GM18861 (cell line): ENCODE measurements around the gene PRSS50.
"Not testable (repeated sequence)": the region's sequence is repeated elsewhere in the genome, so short reads cannot be mapped to it uniquely, and the experiment has no call there.

Experiments
- ATAC-seq: cut with Tn5 transposase; IDR thresholded peaks from one replicate; pipeline ENCODE4 v1.9.1; 2021; ENCODE audit not compliant: unreplicated experiment

Gene PRSS50, protein sequence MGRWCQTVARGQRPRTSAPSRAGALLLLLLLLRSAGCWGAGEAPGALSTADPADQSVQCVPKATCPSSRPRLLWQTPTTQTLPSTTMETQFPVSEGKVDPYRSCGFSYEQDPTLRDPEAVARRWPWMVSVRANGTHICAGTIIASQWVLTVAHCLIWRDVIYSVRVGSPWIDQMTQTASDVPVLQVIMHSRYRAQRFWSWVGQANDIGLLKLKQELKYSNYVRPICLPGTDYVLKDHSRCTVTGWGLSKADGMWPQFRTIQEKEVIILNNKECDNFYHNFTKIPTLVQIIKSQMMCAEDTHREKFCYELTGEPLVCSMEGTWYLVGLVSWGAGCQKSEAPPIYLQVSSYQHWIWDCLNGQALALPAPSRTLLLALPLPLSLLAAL

DNA sequence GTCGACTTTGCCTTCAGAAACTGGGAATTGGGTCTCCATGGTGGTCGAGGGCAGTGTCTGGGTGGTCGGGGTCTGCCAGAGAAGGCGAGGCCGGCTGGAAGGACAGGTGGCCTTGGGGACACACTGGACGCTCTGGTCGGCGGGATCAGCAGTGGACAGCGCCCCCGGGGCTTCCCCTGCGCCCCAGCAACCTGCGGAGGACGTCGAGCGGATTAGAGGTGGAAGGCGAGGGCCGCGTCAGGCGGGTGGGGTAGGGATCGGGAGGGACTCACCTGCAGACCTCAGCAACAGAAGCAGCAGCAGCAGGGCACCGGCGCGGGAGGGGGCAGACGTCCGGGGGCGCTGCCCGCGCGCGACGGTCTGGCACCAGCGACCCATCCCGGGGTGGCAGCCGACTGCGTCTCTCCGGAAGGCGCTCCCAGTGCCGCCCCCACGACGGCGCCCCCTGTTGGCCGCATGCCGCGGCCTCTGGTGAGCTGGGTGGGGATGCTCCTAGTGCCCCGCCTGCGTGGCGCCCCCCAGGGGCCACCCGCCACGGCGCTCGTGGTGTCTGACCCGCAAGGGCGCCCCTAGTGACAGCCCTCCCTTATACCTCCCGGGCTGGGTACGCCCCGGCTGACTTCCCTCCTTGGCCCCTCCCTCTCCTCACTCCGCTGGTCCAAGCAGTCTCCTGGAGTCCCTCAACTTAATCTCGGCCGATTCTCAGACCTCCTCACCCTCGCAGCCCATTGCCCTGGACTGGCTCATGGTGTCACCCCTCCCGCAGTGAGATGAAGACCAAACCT, at the start of gene PRSS50:
Gene PRSS50 (minus strand): TSS at position 423 of the 785 bp plus-strand sequence. CDS start 45 bp downstream, at position 378.
- ATAC-seq = no peak

DNA sequence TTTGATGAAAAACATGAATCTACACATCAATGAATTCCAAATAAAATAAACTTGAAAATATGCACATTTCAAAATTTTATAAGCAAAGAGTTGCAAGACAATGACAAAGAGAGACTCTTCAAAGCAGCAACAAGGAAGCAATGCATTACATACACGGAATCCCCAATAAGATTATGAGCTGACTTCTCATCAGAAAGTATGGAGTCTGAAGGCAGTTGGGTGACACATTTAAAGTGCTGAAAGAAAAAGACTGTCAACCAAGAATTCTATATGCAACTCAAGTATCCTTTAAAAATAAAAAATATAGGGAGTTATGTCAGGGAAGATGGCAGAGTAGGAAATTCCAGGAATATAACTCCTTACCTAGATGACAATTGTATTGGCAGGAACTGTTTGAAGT, 46.5 kb upstream of the PRSS50 start:
- ATAC-seq = no peak

DNA sequence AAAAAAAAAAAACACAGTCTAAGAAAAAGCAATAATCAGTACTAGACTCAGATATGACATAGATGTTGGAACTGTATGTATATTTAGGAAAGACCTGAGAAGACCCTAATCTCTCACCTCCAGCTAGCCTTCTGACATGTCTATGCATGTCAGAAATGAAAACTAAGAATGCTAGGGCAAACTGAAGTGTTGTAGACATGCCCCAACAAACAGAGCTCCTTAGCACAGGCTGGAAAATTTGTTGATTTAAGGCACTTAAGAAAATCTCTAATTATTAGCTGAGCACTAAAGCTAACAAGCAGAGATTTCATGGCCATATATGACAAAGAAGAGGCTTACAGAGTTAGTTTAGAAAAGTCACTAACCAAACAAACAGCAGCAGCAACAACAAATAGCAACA, 45.5 kb upstream of the PRSS50 start:
- no peak for ATAC-seq

DNA sequence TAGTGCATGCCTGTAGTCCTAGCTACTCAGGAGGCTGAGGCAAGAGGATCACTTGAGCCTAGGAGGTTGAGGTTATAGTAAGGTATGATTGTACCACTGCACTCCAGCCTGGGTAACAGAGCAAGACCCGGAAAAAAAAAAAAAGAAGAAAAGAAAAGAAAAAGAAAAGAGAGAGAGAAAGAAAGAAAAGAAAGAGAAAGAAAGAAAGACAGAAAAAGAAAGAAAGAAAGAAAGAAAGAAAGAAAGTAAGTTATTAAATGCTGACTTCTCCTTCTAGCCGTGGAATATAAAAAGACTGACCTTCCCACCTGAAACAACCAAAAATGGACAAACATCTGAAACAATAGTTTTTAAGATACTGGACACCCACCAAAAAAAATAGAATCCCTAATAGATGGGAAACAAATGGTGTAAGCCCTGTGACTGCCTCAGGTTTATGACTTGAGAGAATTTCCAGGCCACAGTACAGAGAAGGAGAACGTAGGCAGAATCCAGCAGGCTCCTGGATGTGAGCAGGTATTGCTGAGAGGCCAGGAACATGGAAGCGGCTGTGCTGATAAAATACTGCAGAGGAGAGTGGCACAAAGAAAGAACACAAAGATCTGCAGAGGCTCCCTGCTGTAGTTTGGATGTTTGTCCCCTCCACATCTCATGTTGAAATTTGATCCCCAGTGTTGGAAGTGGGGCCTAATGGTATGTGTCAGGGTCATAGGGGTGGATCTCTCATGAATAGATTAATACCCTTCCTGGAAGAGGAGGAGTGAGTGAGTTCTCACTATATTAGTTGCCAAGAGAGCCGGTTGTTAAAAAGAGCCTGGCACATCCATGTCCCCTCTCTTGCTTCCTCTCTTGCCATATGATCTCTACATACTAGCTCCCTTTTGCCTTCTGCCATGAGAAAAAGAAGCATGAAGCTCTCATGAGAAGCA, 41.8 kb upstream of the PRSS50 start:
- no peak for ATAC-seq

DNA sequence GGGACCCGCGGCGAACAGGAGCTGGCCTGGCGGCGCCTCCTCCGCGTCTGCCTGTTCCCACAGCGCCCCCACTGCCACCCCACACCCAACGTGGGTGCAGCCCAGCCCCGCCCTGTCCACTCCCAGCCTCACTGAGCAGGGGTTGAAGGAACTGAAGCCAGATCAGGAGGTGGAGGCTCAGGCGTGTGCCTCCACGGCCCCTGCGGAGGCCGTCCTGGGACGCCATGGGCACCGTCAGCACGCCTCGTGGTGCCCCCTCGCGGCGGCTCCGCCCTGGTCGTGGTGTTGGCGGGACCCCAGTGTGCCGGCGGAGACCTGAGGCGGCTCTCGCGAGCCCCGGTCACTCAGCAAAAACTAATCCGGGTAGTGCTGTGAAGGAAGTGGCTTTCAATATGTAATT, 39.0 kb upstream of the PRSS50 start:
- ATAC-seq = no peak

DNA sequence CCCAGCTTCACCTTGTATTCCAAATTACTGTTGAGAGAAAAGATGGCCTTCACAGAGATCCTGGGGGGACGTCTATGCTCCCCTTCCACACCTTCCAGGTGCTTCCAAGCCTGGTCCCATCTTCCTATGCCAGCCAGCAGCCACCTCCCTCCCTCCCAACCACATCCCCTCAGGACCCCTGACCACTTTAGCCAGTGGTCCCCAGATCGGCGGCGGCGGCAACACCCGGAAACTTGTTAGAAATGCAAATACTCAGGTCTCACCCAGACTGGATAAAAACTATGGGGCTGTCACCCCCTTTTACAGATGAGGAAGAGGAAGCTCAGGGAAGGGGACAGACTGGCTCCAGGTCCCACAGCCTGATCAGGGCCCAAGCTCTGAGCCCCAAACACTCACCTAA, 38.0 kb upstream of the PRSS50 start:
- no peak for ATAC-seq

DNA sequence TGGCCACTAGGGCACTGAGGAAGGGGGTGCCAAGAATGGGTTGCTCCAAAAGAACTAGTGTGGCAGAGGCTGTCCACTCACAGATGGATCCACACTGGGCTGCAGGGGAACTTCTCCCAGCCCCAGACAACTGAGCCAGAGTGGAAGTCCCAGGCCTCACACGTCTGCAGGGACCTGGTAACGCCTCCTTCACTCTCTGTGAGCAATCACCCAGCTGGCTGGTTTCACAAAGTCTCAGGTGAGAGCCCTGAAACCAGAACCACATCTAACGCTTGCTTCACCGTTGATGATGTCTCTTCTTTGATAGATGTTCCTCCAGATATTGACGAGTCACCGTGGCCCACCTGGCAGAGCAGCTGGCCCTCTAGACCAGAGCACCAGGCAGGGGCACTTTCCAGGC, 35.5 kb upstream of the PRSS50 start:
- ATAC-seq = not testable (repeated sequence)

DNA sequence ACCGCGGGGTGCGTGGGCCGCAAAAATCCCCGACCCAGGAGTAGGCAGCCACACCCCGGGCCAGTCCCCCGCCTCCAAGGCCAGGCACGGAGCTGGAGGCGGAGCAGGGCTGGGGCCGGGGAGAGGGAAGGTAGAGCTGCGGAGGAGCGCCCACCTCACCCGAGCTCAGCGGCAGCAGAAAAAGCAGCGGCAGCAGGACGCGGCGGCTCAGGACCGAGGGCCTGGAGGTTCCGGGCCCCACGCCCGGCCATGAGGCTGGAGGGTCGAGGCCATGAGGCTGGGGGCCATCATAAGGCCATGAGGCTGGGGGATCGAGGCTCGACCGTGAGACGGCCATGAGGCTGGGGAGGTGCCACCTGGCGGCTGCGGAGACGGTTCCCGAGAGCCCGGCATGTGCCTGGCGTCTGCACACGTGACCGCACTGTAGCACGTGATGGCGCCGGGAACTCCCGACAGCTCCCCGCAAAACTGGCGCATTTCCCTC, 32.9 kb upstream of the PRSS50 start:
- ATAC-seq = no peak

DNA sequence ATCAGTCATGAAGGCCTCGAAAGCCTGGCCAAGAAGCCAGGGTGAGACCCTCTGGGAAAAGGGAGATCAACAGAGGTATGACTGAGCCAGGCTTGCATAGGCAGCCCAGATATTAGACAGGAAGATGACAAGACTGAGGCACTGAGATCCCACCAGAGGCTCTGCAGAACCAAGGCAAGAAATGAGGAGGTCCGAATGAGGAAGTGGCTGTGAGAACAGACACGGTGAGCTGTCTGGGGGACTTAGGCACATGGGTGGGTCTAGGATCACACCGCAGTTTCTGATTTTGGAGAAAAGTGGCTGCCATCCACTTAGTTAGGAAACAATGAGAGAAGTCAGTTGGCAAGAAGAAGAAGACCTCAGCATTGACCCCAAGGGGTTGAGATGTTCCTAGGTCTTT, 31.5 kb upstream of the PRSS50 start:
- no peak for ATAC-seq

DNA sequence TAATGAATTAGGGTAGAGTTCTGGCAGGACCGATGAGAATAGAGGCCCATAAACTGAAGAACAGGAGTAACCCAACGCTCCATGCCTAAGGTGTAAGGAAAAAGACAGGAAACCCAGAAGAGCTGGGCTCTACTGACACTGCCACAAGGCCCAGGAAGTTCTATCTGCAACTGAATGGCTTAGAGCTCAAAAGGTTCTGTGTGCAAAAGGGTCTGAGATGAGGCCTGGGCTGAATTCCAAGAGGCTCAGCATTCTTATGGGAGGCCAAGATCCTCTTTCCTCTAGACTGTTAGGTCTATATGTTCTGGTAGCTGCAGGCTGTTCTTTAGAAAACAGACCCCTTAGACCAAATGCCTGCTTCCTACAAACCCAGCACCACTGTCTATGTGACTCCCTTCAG, 30.5 kb upstream of the PRSS50 start:
- no peak for ATAC-seq

DNA sequence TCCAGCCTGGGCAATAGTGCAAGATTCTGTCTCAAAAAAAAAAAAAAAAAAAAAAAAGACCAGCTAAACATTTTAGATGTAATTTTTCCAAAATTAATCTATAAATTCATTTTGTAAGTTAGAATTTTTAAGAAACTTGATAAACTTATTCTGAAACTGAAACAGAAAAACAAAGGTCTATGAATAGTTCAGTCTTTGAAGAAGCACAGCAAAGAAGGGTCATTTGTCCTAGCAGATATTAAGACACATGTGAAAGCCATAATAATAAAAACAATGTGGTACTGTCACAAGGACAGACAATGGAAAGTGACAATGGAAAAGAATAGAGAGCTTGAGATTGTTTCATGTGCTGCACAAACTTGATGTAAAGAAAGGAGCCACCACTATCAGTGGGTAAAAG, 29.0 kb upstream of the PRSS50 start:
- ATAC-seq = no peak

DNA sequence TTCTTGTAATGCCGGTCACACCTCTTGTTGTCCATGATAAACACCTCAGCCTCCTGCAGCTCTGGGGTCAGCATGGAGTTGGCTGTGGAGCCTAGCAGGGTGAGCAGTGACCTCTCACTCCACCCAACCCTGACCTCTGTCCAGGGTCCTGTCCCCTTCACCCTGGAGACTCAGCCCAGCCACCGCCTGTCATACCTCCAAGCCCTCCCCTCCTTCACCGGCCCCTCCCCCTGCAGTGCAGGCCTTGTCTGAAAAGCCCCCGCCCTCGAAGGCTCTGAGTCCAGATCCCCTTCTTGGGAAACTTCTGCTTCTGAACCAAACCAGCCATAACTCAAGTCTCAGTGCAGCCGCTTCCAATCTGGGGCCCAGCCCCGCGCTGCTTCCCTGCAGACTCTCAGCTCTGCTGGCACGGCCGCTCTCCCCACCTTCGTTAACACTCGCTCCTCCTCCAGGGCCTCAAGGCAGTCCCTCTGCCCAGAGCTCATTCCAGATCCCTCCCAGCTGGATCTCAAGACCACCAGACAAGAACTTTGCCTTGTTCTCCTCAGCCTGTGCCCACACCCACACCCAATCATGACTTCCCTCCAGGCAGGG, 25.4 kb upstream of the PRSS50 start:
- ATAC-seq = no peak

DNA sequence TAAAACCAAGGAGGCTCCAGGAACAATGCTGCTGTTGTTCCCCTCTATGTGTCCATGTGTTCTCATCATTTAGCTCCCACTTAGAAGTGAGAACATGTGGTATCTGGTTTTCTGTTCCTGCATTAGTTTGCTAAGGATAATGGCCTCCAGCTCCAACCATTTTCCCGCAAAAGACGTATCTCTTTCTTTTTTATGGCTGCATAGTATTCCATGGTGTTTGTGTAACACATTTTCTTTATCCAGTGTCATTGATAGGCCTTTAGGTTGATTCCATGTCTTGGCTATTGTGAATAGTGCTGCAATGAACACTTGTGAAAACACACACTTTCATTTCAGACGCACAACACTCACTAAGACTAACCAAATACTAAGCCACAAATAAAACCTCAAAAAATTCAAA, 21.9 kb upstream of the PRSS50 start:
- not testable (repeated sequence) for ATAC-seq

DNA sequence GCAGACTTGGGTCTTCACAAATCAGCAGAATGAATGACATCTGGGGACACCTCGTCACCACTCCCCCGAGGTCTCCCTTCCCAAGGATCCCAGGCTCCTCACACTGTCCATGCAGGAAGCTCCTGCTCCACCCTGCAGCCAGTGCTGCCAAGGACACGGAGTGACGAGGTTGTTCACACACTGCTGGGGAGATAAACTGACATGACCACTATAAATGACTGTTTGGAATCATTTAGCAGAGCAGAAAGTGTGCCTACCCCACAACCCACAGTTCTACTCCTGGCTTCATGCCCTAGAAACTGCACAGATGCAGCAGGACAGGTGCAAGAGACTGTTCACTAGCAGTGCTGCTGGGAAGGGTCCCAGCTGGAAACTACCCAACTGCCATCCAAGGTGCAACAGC, 19.7 kb upstream of the PRSS50 start:
- no peak for ATAC-seq

DNA sequence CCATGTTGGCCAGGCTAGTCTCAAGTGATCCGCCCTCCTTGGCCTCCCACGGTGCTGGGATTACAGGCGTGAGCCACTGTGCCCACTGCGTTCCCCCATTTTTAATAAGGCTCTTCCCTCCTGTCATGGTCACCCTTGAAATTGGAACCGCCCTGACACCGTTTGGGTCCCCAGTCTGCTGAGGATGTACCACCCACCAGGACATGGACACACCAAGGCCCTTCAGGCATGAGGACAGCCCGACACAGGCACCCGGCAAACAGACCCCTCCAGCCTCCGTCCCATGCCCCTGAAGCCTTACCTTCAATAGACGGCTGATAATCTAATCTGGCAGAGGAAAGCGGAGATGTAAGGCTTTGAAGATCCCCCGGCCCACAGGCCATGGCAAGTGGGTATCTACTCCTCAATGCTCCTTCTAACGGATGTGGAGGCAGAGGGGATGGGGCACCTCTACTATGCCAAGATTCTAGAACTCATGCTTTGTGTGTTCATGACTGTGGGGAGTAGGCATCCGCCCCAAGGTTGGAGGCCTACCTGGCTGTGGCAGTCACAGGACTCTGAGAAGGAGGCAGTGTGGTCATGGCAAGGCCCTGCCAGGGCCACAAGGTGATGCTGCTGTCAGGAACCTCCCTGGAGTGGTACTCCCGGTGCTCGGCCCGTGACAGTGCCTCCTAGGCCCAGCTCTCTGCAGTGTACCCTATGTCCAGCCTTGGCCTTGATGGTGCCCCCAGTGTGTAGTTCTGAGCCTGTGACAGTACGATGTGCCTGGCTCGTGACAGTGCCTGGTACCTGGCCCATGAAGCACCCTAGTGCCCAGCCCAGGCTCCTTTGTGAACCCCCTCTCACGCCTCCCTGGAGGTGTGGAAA, 18.6 kb upstream of the PRSS50 start:
- no peak for ATAC-seq

DNA sequence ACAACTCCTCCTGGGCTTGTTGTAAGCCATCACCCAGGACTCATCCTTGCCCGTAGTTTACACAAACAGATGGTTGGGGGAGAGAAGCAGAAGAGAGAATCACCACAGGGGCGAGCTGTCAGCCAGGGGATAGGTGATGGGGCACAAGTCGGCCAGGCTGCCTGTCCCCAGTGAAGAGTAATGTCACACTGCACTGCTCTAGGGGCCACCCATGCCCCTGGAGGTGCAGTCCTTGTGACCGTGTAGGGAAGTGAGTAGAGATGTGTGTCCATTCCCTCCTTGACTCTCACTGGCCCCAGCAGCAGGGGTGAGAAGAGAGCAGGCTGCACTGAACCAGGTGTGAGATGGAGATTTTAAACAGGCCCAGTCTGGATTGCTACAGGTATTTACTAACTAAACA, 17.1 kb upstream of the PRSS50 start:
- ATAC-seq = no peak

DNA sequence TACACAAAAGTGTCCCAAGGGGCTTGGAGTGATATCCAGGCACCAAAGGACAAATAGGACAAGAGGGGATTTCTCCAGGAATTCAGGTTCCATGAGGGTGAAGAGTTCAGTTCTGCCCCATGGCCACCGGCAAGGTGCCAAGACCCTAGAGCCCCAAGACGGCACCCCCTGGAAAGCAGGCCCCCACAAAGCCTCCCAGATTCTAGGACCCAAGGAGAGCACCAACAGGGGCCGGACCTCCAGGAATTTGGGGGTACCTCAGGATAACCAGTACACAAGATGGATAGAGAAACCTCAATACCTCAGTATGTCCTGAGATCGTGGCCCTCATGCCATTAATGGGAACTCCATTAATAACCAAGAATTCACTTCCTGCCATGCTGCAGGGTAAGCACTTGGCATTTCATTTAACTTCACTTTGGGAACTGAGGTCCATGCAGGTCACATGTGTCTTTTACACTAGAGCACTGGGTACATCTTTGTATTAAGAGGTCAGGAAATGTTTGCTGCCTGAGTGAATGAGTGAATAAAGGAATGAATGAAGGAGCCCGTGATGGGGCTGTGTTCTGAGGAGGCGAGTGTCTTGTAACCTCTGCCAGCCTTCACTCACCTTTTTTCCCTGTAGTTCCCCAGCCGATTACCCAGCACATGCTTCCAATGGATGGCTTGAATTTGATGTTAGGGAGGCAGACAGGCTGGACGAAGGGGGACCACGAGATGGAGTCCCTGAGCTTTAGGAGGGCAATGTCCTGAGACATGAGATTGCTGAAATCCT, 15.5 kb upstream of the PRSS50 start:
- ATAC-seq = no peak

DNA sequence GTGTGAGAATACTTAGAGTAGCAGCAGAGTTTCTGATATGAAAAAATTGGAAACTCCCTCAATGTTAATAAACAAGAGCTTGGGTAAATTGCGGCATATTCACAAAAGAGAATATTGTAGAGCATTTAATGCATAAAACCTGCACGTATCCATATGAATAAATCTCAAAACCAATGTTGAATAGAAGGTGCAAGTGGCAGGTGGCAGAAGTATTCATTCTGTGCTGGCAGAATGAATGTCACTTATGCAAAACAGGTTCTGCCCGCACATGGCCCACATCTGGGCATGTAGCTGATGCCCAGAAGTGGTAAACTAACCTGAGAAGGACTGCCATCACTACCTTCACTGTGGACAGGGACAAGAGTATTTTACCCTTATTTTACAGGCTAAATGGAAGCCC, 14.1 kb upstream of the PRSS50 start:
- no peak for ATAC-seq

DNA sequence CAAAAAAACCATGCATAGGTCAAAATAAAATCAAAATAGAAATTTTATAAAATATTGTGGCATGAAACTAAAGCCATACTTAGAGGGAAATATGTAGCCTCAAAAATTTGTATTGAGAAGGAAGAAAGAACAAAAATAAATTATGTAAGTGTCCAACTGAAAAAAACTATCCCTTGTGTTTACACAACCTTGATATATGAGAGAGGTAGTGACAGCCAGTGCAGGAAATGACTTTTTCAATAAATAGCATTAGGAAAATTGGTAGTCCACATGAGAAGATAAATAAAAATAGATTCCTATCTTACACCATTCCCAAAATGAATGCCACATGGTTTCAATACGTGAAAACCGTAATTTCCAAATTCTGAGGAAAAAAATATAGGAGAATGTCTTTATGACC, 13.2 kb upstream of the PRSS50 start:
- ATAC-seq = no peak
